Measurements from ENCODE around the gene SH3BP4. TPM values are rescaled to one million over a fixed set of nuclear protein-coding genes. Genes with fewer than 3 reads are reported as not detected.
A peak's percentile ranks its signal among the peaks of the same experiment; 100 is the strongest.

Gene SH3BP4
- total and polyA plus RNA-seq, 2 of the 13 experiments (the other 11 are each of a cell fraction or from before 2014, with no cell fraction given), result 34.6 to 99.1 TPM

DNA sequence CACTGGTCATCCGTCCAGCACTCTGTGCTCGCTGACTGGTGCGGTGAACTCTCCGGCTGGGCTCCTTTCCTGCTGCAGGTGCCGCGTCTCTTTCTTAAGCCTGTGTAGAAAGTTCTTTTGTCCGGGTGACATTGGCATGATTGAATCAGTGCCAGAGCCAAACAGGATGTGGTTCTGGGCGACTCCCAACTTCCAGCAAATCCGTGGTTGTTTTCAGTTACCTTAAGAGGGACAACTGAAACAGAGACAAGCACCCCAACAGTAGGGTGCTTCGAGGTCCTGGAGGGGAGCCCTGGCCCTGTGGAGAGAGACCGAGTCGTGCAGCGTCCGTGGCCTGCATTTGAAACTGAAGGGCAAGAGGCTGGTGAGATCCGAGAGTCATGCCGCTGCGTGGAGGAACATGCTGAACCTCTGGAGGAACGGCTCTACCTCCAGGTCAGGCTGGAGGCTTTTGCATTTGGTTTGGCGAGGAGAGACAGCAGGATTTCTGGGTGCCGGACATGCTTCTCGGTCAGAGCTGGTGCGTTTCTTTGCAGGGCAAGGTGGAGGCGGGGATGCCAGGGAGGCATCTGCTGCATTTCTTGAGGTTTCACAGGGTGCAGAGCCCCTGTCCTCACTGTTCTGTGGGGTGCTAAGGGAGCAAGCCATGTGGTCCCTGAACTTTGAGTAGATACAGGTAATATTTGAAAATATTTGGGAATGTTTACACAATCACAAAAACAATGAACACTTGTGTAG, 26.8 kb downstream of the SH3BP4 start (continued):
- TF ChIP-seq ZNF639 (CRISPR knock-in tag; conservative IDR thresholded peaks at IDR 0.05) (no peak), U2AF2 (IDR thresholded peaks at IDR 0.05; ENCODE audit: low read depth, low read length) (no peak), ZSCAN21 (CRISPR knock-in tag; IDR thresholded peaks at IDR 0.05; ENCODE audit: borderline replicate concordance) (0 out of 2 replicates have a peak, but pooled peaks have one; percentile 46), NONO (IDR thresholded peaks at IDR 0.05) (no peak), NONO (CRISPR knock-in tag; conservative IDR thresholded peaks at IDR 0.05) (no peak; the same call in 1 of the 2 replicates), SP2 (CRISPR knock-in tag; IDR thresholded peaks at IDR 0.05) (no peak), ZNF703 (CRISPR knock-in tag; IDR thresholded peaks at IDR 0.05; ENCODE audit: borderline replicate concordance) (no peak), AHR (CRISPR knock-in tag; IDR thresholded peaks at IDR 0.05) (peak; percentile 33; the same call in 1 of the 2 replicates), ZNF567 (CRISPR knock-in tag; IDR thresholded peaks at IDR 0.05; ENCODE audit: borderline replicate concordance) (no peak), ZNF879 (CRISPR knock-in tag; IDR thresholded peaks at IDR 0.05) (no peak), ZNF24 (IDR thresholded peaks at IDR 0.05) (no peak), ZNF530 (CRISPR knock-in tag; IDR thresholded peaks at IDR 0.05; ENCODE audit: low read depth) (no peak), MXI1 (IDR thresholded peaks at IDR 0.05; ENCODE audit: borderline replicate concordance, low read depth, low read length) (no peak), SALL1 (CRISPR knock-in tag; IDR thresholded peaks at IDR 0.05) (peak; percentile 56; the same call in 1 of the 2 replicates), ARNT (IDR thresholded peaks at IDR 0.05) (no peak), GMEB1 (CRISPR knock-in tag; IDR thresholded peaks at IDR 0.05; ENCODE audit: borderline replicate concordance) (0 out of 2 replicates have a peak, but pooled peaks have one; percentile 7)
- TF ChIP-seq, protein P1, sequence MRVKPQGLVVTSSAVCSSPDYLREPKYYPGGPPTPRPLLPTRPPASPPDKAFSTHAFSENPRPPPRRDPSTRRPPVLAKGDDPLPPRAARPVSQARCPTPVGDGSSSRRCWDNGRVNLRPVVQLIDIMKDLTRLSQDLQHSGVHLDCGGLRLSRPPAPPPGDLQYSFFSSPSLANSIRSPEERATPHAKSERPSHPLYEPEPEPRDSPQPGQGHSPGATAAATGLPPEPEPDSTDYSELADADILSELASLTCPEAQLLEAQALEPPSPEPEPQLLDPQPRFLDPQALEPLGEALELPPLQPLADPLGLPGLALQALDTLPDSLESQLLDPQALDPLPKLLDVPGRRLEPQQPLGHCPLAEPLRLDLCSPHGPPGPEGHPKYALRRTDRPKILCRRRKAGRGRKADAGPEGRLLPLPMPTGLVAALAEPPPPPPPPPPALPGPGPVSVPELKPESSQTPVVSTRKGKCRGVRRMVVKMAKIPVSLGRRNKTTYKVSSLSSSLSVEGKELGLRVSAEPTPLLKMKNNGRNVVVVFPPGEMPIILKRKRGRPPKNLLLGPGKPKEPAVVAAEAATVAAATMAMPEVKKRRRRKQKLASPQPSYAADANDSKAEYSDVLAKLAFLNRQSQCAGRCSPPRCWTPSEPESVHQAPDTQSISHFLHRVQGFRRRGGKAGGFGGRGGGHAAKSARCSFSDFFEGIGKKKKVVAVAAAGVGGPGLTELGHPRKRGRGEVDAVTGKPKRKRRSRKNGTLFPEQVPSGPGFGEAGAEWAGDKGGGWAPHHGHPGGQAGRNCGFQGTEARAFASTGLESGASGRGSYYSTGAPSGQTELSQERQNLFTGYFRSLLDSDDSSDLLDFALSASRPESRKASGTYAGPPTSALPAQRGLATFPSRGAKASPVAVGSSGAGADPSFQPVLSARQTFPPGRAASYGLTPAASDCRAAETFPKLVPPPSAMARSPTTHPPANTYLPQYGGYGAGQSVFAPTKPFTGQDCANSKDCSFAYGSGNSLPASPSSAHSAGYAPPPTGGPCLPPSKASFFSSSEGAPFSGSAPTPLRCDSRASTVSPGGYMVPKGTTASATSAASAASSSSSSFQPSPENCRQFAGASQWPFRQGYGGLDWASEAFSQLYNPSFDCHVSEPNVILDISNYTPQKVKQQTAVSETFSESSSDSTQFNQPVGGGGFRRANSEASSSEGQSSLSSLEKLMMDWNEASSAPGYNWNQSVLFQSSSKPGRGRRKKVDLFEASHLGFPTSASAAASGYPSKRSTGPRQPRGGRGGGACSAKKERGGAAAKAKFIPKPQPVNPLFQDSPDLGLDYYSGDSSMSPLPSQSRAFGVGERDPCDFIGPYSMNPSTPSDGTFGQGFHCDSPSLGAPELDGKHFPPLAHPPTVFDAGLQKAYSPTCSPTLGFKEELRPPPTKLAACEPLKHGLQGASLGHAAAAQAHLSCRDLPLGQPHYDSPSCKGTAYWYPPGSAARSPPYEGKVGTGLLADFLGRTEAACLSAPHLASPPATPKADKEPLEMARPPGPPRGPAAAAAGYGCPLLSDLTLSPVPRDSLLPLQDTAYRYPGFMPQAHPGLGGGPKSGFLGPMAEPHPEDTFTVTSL (CRISPR knock-in tag; IDR thresholded peaks at IDR 0.05; ENCODE audit: borderline replicate concordance), result no peak
- TF ChIP-seq, protein P2, sequence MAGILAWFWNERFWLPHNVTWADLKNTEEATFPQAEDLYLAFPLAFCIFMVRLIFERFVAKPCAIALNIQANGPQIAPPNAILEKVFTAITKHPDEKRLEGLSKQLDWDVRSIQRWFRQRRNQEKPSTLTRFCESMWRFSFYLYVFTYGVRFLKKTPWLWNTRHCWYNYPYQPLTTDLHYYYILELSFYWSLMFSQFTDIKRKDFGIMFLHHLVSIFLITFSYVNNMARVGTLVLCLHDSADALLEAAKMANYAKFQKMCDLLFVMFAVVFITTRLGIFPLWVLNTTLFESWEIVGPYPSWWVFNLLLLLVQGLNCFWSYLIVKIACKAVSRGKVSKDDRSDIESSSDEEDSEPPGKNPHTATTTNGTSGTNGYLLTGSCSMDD (CRISPR knock-in tag; IDR thresholded peaks at IDR 0.05), result no peak

All from HepG2 (cell line).